NCI-H345 (cell line): Measurements from ENCODE around the gene TNRC6C.
A peak's percentile ranks its signal among the peaks of the same experiment; 100 is the strongest.

Experiments used
- DNase-seq: peaks from one replicate; lab custom pipeline; 2025; lab: John Stamatoyannopoulos, UW

The TNRC6C gene, protein sequence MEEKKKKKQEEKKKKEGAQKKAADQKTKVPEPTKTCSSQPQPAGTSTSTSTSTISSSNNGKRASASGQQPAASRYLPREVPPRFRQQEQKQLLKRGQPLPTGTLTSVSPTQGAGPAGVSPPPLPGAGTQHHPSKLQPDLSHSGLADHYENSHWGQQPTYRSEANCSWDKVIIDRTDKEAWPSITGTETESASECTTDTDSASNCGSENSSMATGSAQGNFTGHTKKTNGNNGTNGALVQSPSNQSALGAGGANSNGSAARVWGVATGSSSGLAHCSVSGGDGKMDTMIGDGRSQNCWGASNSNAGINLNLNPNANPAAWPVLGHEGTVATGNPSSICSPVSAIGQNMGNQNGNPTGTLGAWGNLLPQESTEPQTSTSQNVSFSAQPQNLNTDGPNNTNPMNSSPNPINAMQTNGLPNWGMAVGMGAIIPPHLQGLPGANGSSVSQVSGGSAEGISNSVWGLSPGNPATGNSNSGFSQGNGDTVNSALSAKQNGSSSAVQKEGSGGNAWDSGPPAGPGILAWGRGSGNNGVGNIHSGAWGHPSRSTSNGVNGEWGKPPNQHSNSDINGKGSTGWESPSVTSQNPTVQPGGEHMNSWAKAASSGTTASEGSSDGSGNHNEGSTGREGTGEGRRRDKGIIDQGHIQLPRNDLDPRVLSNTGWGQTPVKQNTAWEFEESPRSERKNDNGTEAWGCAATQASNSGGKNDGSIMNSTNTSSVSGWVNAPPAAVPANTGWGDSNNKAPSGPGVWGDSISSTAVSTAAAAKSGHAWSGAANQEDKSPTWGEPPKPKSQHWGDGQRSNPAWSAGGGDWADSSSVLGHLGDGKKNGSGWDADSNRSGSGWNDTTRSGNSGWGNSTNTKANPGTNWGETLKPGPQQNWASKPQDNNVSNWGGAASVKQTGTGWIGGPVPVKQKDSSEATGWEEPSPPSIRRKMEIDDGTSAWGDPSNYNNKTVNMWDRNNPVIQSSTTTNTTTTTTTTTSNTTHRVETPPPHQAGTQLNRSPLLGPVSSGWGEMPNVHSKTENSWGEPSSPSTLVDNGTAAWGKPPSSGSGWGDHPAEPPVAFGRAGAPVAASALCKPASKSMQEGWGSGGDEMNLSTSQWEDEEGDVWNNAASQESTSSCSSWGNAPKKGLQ (N-terminal part only)

DNA sequence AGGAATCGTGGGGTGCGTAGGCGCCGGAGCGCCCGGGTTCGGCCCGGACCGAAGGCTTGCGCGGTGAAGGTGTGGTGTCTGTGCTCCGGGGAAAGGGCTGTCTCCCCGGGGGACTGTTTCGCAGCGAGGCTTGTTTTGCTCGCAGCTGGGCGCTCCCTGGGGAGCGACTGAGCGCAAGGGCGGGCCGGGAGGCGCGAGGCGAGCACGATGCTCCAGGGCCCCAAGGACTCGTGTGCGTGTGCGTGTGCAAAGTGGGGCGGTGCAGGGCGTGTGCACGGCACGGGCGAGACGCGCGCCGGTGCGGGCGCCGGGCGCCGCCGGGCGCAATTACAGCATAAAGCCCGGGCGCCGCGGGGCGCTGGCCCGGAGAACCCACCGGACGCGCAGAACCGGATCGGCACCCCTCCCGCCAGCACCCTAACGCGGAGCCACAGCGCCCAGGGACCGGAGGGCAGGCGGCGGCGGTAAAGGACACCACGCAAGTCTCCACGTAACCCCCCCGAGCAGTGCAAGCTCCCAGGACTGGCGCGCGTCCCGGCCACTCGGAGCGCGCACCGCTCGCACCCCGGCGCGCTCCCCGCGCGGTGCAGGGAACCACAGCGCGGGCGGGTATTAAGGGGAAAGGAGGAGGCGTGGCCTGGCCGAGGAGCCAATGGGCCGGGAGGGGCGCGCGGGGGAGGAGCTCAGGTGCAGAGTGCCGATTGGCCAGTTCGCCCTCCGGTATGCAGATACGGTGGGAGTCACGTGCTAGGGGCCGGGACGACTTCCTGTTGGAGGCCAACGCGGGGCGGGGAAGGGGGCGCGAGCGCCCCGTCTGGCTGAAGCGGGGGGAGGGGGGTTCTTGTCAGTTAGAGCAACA is at the start of gene TNRC6C:
Gene TNRC6C, plus strand, starts transcription at position 847 of the 859 bp plus-strand sequence. CDS start 45,504 bp downstream, outside the sequence.
- DNase-seq: peak; percentile 100

DNA sequence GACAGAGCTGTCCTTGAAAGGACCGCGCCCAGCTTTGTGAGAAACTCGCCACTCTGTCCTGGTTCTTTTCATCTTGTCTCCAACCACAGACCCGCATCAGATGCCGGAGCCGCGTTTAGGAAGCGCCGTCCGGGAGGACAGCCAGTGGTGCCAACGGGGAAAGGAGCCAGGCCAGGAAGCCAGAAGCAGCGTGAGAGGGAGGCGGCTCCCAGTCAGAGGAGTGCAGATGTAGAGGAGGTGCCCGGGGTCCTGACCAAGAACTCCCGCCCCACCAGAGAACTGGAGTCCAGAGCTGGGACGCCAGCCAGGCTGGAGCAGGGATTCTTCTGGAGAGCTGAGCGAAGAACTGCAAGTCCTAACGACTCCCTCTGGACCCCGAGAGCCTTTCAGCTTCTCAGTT is 49.3 kb upstream of the TNRC6C start:
- no peak for DNase-seq

DNA sequence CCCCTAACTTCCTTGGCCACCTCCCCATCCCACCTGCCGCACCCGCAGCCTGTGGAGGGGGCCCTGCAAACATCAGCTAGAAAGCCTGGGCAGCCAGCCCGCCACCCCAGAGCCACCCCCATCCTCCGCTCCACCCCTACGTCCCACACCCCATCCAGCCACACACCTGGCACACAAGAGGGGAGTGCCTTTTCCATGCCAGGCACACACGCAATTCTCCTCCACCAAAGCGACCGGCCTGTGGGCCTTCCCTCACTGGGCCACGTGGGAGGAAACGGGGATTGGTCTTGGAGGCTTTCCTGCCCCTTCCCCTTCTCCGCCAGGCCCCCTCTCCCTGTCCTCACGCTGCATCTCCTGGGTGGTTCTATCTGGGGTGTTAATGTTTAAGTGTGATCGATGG is 48.7 kb upstream of the TNRC6C start:
- no peak for DNase-seq

DNA sequence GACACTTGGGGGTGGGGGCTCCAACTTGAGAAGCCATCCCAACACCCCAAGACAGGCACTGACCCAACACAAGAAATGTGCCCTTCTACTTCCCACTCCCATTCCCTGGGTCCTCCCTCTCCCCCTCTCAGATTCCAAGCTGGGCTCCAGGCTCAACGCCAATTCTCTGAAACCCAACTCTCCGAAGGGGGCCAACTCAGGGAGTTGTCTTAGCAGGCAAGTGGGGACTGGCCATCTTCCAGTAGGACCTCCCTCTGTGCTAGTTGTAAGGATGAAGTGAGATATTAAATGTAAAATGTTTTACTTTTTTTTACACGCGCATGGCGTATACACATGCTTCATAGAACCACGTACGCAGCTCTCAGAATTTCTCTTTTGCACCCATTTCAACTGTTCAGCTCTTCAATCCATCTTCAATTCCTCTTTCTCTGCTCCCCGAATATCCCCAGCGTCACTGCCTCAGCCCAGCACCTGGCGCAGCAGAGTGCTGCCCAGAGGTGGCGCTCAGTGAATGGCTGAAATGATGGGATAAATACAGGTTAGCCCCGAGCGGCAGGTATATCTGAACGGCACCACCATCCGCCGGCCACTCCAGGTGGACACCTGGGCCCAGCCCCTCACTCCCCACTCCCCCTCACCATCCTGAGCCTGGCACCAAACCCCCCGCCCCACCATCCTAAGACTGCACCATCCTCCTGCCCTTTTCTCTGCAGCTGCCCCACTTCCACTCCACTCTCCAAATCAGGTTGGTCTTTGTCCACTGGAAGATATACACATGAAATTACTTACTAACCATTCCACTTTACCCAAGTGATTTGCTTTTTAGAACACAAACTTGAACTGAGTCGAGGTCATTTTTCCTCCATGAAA is 43.9 kb upstream of the TNRC6C start:
- peak; percentile 31 for DNase-seq

DNA sequence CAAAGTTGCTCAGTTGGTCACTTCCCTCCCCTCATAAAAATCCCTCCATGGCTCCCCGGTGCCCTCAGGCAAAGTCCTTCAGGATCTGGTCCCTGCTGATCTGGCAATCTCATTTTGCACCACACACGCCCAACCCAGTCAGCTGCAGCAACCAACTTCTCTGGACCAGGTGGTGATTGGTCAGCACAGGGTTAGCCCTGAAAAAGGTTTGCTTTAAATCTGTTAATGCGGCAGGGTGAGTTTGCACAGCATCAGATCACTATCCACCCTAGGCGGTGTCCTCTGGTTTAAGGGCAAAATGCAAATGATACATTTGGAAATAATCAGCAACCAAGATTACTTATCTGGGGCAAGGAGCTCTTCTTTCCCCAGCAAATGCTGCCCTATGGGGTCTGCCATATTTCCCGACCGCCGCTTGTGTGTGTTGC is 42.9 kb upstream of the TNRC6C start:
- no peak for DNase-seq

DNA sequence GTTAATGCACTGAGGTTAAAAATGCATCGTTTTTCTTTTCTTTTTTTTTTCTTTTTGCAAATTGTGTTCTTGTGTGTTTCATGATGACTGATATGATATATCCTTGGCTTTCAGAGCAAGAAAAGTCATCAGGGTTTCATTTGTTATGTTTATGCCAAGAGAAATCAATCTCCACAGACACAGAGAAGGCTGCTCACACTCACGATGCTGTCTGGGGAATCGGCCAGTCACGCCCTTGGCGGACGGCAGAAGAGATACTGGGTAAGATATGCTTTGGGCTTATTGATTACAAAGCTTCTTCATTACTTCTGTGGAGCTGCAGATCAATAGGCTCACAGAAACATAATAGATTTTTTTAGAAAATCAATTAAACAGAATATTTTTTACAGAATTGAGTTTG is 42.2 kb upstream of the TNRC6C start:
- DNase-seq: no peak

DNA sequence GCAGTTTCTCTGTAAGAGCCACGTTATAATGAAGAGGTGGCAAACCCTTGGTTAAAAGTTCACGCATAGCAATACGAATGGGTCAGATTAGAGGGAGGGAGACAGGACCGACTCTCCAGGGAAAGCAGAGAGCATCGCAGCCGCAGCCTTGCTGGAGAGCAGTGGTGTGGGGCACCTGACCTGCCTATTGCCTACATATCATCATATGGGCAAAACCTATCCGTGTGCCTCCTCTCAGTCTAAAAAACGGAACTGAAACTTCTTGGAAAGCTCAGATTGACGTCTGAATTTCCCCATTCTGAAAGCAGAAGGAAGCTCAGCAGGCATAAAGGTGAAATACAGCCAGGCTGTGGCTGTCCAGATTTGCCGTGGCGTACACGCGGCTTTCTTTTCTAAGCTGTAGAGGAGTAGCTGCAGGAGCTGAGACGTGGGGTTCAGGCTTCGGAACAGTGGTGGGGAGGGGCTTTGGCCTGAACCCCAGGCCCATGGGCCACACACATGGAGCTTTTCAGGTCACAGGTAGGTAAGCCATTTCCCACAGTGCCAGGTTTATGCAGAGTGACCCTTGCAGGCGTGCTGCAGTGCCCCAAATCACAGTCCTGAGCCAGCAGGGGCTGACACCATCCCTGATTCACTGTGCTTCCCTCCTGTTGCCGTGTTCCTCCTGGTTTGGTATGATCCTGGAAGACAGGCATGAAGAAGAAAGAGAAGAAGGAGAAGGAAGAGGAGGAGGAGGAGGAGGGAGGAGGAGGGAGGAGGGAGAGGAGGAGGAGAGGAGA is 41.6 kb upstream of the TNRC6C start:
- no peak for DNase-seq

DNA sequence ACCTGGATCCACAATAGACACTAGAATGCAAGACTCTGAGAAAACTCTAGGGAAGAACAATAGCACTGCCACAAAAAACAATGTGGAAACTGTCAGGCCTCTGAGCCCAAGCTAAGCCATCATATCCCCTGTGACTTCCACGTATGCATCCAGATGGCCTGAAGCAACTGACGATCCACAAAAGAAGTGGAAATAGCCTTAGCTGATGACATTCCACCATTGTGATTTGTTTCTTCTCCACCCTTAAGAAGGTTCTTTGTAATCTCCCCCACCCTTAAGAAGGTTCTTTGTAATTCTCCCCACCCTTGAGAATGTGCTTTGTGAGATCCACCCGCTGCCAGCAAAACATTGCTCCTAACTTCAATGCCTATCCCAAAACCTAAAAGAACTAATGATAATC is 39.2 kb upstream of the TNRC6C start:
- DNase-seq: no peak

DNA sequence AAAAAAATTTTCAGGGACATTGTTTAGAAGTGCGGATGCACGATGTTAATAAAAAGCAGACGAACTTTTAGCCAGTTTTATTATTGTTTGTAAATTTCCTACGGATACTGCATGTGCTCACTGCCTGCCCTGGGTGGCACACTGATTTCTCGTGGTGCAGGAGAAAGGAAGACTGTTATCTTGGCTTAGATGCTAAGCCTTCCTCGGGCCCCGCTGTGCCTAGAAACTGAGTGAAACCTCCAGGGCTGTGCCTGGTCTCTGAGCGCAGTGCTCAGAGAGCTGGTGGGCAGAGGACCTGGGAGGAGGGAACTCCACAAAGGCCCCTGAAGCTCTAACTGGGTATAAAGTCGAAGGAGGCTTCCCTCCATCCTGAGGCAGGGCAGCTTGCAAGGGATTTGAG is 35.4 kb upstream of the TNRC6C start:
- DNase-seq: no peak

DNA sequence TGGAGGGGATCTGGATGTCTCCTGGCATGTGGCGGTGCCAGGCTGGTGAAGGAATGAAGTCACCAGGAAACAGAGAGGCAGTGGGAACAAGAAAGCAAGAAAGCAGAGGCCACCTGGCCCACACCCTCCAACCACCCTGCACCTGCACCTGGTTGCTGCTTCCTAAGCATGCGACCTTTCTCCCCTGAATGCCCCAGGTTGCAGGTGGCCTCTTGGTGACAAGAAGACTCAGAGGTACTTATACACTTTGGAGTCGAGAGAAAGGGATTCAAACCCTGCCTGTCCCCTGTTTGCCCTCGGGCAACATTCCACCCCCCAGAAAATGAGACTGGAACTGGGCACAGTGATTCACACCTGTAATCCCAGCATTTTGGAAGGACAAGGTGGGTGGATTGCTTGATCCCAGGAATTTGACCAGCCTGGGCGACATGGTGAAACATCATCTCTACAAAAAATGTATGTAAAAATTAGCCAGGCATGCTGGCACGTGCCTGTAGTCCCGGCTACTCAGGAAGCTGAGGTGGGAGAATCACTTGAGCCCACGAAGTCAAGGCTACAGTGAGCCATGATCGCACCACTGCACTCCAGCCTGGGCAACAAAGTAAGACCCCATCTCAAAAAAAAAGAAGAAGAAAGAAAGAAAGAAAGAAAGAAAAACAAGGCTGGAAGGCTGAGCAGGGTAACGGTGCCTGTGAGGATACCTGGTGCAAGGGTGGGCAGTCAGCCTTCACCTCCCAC is 34.6 kb upstream of the TNRC6C start:
- no peak for DNase-seq

DNA sequence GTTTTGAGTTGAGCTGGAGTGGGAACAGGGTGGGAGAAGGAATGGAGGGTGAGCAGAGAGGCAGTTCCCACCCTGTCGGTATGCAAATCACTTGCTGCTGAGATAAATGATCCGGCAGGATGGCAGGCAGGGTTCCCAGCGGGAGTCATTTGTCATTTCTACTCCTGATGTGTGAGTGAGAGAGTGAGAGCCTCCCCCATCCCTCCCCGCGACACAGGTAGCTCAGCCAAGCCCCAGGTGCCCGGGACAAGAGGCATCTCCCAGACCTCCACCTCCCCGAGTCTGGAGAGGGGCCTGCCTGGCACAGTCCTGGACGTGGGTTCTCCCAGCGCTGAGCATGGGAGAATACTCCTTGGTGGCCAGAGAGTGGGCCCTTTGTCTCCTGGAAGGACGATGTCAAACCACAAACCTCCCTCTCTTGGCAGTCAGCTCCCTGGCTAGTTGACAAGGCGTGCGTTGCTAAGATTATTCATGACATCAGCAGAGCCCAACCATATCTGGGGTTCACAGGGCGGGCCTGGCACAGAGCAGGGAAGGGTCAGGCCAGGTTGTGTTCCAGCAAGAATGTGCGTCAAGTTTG is 33.7 kb upstream of the TNRC6C start:
- DNase-seq: peak; percentile 42

DNA sequence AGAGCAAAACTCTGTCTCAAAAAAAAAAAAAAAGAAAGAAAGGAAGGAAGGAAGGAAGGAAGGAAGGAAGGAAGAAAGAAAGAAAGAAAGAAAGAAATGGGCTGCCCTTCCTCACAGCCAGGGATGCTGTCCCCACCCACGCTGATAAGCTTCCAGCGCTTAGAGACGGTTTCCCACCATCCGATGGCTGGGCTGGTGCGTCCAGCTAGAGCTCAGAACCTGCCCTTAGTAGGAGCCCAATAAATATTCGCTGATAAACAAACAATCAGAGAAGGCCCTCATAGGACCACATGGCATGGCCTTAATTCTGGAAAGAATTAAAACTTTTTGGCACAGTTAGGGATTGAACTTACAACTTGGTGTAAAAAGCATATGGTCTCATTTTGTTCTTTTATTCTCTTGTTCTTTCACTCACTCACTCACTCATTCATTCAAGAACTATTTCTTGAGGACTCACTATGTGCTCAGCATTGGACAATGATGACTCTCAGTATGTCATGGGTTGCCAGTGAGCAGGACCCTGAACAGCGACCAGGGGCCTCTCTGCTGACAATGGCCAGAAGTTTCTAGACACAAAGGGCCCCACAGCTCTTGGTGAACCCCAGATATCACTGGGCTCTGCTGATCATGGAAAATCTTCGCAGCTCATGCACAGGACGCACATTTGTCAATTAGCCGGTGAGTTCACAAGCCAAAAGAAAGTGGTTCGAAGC is 32.5 kb upstream of the TNRC6C start:
- DNase-seq: no peak

DNA sequence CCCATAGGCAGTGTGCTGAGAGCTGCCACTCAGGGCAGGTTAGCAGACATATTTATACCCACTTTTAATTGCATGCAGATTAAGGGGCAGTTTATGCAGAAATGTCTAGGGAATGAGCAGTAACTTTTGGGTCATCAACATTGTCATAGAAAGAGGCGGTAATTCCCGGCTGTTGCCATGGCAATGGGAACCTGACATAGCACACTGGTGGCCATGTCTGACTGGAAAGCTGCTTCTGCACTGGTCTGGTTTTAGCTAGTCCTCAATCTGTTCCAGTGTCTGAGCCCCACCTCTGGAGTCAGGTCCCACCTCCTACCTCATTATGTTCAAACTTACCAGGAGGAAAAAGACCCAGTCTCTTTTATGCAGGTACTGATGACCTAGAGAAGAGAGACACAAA is 31.5 kb upstream of the TNRC6C start:
- DNase-seq: no peak

DNA sequence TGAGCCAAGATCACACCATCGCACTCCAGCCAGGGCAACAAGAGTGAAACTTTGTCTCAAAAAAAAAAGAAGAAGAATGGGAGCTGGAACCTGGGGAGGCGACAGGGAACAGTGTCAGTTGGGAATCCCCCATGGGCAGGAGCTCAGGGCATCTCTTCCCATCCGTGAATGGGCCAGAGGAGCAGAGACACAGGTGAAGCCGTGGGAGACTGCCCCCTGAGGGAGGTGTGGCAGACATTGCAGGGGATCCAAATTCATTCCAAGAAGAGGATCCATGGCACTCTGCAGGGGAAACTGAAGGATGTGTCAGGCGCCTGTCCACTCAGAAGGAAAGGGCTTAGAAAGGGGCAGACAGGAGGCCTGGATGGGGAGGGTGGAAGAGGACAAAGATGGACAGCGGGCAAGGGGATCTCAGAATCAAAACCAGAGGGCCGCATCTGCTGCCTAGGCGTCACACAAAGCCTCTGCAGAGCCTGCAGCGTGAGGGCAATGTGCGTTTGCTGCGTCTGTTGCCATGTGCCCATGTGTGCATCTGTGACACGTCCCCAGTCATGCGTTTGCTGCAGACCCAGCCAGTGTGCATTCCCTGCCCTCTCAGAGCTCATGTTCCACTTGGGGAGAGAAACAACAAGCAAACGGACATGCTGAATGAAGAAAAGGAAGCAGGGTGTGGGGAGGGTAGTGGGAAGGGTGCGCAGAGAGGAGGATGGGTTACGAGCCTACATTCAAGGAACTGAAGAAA is 30.6 kb upstream of the TNRC6C start:
- DNase-seq: no peak

DNA sequence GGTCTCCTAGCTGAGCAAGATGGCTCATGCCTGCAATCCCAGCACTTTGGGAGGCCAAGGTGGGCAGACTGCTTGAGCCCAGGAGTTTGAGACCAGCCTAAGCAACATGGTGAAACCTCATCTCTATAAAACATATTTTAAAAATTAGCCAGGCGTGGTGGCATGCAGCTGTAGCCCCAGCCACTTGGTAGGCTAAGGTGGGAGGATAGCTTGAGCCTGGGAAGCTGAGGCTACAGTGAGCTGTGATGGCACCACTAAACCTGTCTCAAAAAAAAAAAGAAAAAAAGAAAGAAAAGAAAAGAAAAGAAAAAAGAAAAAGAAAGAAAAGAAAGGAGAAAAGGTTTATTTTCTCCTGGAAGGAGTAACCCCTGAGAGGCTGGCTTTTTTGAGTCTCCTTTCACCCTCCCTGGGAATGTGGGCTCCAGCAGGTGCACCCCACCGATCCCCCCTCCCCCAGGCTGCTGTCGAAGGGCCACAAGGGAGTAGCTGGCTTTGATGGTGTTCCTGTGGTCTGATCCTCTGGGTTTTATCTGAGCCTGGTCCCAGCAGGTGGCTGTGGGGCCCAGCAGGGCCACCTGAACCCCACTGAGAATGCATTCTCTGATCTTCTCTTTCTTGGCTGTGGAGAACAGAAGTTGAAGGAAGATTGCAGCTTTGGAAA is 29.9 kb upstream of the TNRC6C start:
- no peak for DNase-seq

DNA sequence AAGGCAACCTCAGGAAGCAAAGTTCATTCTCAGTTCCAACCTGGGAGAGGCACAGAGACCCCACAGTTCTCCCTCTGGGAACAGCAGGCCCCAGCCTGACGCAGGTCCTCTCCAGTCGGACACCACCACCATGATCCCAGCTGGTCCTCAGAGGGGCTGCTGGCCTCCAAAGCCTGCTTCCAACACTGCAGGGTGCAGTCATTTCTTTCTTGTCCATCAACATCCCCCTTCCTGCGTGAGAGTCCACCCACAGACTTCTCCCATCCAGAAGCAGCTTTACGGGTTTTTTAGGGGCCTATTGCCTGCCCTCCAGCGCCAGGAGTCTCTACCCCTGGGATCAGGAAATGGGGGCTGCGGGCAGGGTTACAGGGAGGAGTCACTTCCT is 29.3 kb upstream of the TNRC6C start:
- no peak for DNase-seq
